Measurements from ENCODE around the gene PRSS36. TPM values are rescaled to one million over a fixed set of nuclear protein-coding genes. Genes with fewer than 3 reads are reported as not detected.
"Not testable (repeated sequence)": the region's sequence is repeated elsewhere in the genome, so short reads cannot be mapped to it uniquely, and the experiment has no call there.

Gene PRSS36
- total RNA-seq, 4 donors from 2014 or later: 4.1 to 8.8 (median 6.8) TPM

- DNase-seq (ENCODE audit: low spot score) (no peak), ATAC-seq (ENCODE audit: low FRiP score) (no peak)
- TF ChIP-seq CTCF (IDR thresholded peaks at IDR 0.05): no peak
Observed at GRCh38 chr16:31168848-31169247, 19.0 kb upstream of the PRSS36 start.

GRCh38 chr16:31167315-31167714 lies 17.4 kb upstream of the PRSS36 start:
- DNase-seq (ENCODE audit: low spot score) (no peak), ATAC-seq (ENCODE audit: low FRiP score) (no peak)
- no peak for TF ChIP-seq CTCF (IDR thresholded peaks at IDR 0.05)

GRCh38 chr16:31157136-31157535 lies 7.3 kb upstream of the PRSS36 start:
- ATAC-seq (ENCODE audit: low FRiP score) (no peak), DNase-seq (ENCODE audit: low spot score) (no peak)
- TF ChIP-seq CTCF (IDR thresholded peaks at IDR 0.05): no peak

- not testable (repeated sequence) for DNase-seq (ENCODE audit: low spot score); ATAC-seq (ENCODE audit: low FRiP score)
Observed at GRCh38 chr16:31150976-31151375, 1.1 kb upstream of the PRSS36 start.

GRCh38 chr16:31149332-31149731 lies 534 bp downstream of the PRSS36 start:
- no peak for TF ChIP-seq CTCF (IDR thresholded peaks at IDR 0.05)
- DNase-seq (ENCODE audit: low spot score) (no peak), ATAC-seq (ENCODE audit: low FRiP score) (no peak)

GRCh38 chr16:31148896-31149295 lies 970 bp downstream of the PRSS36 start:
- no peak for ATAC-seq (ENCODE audit: low FRiP score)
- DNase-seq (ENCODE audit: low spot score): no peak
- no peak for TF ChIP-seq CTCF (IDR thresholded peaks at IDR 0.05)

- no peak for TF ChIP-seq CTCF (IDR thresholded peaks at IDR 0.05)
- ATAC-seq (ENCODE audit: low FRiP score): peak; percentile 61
- no peak for DNase-seq (ENCODE audit: low spot score)
Observed at GRCh38 chr16:31148281-31148728, 1.6 kb downstream of the PRSS36 start.

GRCh38 chr16:31147574-31147973 lies 2.3 kb downstream of the PRSS36 start:
- no peak for TF ChIP-seq CTCF (IDR thresholded peaks at IDR 0.05)
- ATAC-seq (ENCODE audit: low FRiP score) (no peak), DNase-seq (ENCODE audit: low spot score) (no peak)

All from omental fat pad (tissue), 4 donors.